Type B pancreatic cell (in vitro differentiated cells): Measurements from ENCODE around the gene TSHR. TPM values are rescaled to one million over a fixed set of nuclear protein-coding genes. Genes with fewer than 3 reads are reported as not detected.

Experiments
- DNase-seq: peaks from one replicate; pipeline ENCODE4 v3.0.0; 2021; ENCODE audit warnings: mixed read lengths; ENCODE audit not compliant: unreplicated experiment; ENCODE audit errors: extremely low spot score
- H3K27ac Mint-ChIP-seq: 2 replicates; pipeline ENCODE4 v1.8.0; 2021; ENCODE audit warnings: mild to moderate bottlenecking, mixed read lengths
- H3K27me3 Mint-ChIP-seq: 2 replicates; pipeline ENCODE4 v1.8.0; 2021; ENCODE audit warnings: mixed read lengths
- H3K36me3 Mint-ChIP-seq: 2 replicates; pipeline ENCODE4 v1.8.0; 2021; ENCODE audit warnings: mixed read lengths
- H3K4me1 Mint-ChIP-seq: one replicate; pipeline ENCODE4 v1.8.0; 2021; ENCODE audit warnings: mixed read lengths; ENCODE audit not compliant: unreplicated experiment
- H3K4me3 Mint-ChIP-seq: 2 replicates; pipeline ENCODE4 v1.8.0; 2021; ENCODE audit warnings: mild to moderate bottlenecking, mixed read lengths
- H3K9me3 Mint-ChIP-seq: 2 replicates; pipeline ENCODE4 v1.8.0; 2021; ENCODE audit warnings: mixed read lengths
- total RNA-seq: library from RNA; stranded (reverse); gene quantifications from 2 replicates; pipeline ENCODE4 v1.2.1, GENCODE V29; 2021; ENCODE audit warnings: low replicate concordance
- TF ChIP-seq, protein P1 (sequence below): fragments of 200-600 bp; sonication (generic); conservative IDR thresholded peaks from 2 replicates; pipeline ENCODE4 v1.5.0; 2021; ENCODE audit warnings: antibody characterized with exemption, mild to moderate bottlenecking

TSHR gene
- total RNA-seq, 1 donor from 2014 or later, result 0.65 TPM

- TF ChIP-seq, protein P1, sequence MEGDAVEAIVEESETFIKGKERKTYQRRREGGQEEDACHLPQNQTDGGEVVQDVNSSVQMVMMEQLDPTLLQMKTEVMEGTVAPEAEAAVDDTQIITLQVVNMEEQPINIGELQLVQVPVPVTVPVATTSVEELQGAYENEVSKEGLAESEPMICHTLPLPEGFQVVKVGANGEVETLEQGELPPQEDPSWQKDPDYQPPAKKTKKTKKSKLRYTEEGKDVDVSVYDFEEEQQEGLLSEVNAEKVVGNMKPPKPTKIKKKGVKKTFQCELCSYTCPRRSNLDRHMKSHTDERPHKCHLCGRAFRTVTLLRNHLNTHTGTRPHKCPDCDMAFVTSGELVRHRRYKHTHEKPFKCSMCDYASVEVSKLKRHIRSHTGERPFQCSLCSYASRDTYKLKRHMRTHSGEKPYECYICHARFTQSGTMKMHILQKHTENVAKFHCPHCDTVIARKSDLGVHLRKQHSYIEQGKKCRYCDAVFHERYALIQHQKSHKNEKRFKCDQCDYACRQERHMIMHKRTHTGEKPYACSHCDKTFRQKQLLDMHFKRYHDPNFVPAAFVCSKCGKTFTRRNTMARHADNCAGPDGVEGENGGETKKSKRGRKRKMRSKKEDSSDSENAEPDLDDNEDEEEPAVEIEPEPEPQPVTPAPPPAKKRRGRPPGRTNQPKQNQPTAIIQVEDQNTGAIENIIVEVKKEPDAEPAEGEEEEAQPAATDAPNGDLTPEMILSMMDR, result no peak
- no peaks in the 10 kb centered on the region for H3K9me3 Mint-ChIP-seq
- H3K4me3 Mint-ChIP-seq, result no peak overlapping the region
- DNase-seq, result no peak
- no peak overlapping the region for H3K27ac Mint-ChIP-seq
- H3K36me3 Mint-ChIP-seq, result no peaks in the 10 kb centered on the region
- H3K4me1 Mint-ChIP-seq, result peaks cover 3% of the 10 kb centered on the region
- no peaks in the 10 kb centered on the region for H3K27me3 Mint-ChIP-seq
These were observed 22.1 kb upstream of the TSHR start for GRCh38 chr14:80933282-80933681.

GRCh38 chr14:80933686-80934085 is 21.7 kb upstream of the TSHR start:
- DNase-seq, result no peak
- Mint-ChIP-seq H3K4me1 (peaks cover 3% of the 10 kb centered on the region), H3K27me3 (no peaks in the 10 kb centered on the region), H3K4me3 (no peak overlapping the region), H3K36me3 (no peaks in the 10 kb centered on the region), H3K27ac (no peak overlapping the region), H3K9me3 (no peaks in the 10 kb centered on the region)
- TF ChIP-seq, protein P1, result no peak

- no peak for DNase-seq
- H3K27me3 Mint-ChIP-seq, result no peaks in the 10 kb centered on the region
- no peaks in the 10 kb centered on the region for H3K36me3 Mint-ChIP-seq
- H3K4me3 Mint-ChIP-seq, result peak overlapping the region; percentile 22
- TF ChIP-seq, protein P1, result no peak
- H3K9me3 Mint-ChIP-seq, result no peaks in the 10 kb centered on the region
- no peak overlapping the region for H3K27ac Mint-ChIP-seq
- H3K4me1 Mint-ChIP-seq, result peaks cover 17% of the 10 kb centered on the region
These were observed 15.3 kb upstream of the TSHR start for GRCh38 chr14:80940146-80940545.

- peaks cover 17% of the 10 kb centered on the region for H3K4me1 Mint-ChIP-seq
- peak within 1 kb of the TSS; percentile 93 for H3K4me3 Mint-ChIP-seq
- H3K9me3 Mint-ChIP-seq, result no peaks in the 10 kb centered on the region
- TF ChIP-seq, protein P1, result no peak
- peak within 1 kb of the TSS; percentile 94 for H3K27ac Mint-ChIP-seq
- DNase-seq, result peak; percentile 93
- H3K27me3 Mint-ChIP-seq, result peaks cover 4% of the 10 kb centered on the region
- no peaks in the 10 kb centered on the region for H3K36me3 Mint-ChIP-seq
These were observed 13.9 kb upstream of the TSHR start, which contains the start of gene CEP128 for GRCh38 chr14:80941241-80942185. Gene CEP128 (minus strand): TSS chr14:80941738.

GRCh38 chr14:80942191-80942600 is 13.2 kb upstream of the TSHR start:
- H3K9me3 Mint-ChIP-seq, result no peaks in the 10 kb centered on the region
- TF ChIP-seq, protein P1, result no peak
- H3K27me3 Mint-ChIP-seq, result peaks cover 7% of the 10 kb centered on the region
- H3K4me1 Mint-ChIP-seq, result peaks cover 17% of the 10 kb centered on the region
- no peak for DNase-seq
- H3K36me3 Mint-ChIP-seq, result no peaks in the 10 kb centered on the region
- H3K4me3 Mint-ChIP-seq, result peak overlapping the region; percentile 93
- H3K27ac Mint-ChIP-seq, result peak overlapping the region; percentile 94
